ENCODE data around the gene SHROOM2. TPM values are rescaled to one million over a fixed set of nuclear protein-coding genes. Genes with fewer than 3 reads are reported as not detected.

Gene SHROOM2
- total and polyA plus RNA-seq, 2 of the 4 experiments (the other 2 are of a cell fraction) = 8.1 to 14.2 TPM

DNA sequence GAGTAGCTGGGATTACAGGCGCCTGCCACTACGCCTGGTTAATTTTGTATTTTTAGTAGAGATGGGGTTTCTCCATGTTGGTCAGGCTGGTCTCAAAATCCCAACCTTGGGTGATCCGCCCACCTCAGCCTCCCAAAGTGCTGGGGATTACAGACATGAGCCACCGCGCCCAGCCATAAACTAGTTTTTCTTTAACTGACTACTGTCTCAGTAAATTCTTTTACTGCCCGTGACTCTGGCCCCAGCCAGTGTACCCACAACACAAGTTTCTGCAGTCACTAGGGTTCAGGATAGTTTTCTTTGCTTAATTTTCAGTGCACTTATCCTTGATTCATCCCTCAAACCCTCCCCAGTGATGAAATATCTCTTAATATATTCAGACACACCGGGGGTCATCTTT lies 8.3 kb downstream of the SHROOM2 start:
- intact Hi-C loops (cut with micrococcal nuclease) (no loop called here), dilution Hi-C loops (cut with HindIII; ENCODE audit: low sequenced_read_pairs, unreplicated experiment) (no loop called here), in situ Hi-C loops (cut with MboI; ENCODE audit: low sequenced_read_pairs) (no loop called here)
- Histone ChIP-seq H3K4me1 (ENCODE audit: control insufficient read depth, insufficient read depth, low read length) (no peaks in the 10 kb centered on the region; the same call in 1 of the 2 replicates), H3K79me1 (ENCODE audit: low read depth in 1 of 2, low read length in 2 of 2) (no peaks in the 10 kb centered on the region), H2AK5ac (ENCODE audit: low read depth, low read length) (no peak overlapping the region), H3K4ac (ENCODE audit: low read depth, low read length) (no peak overlapping the region), H3K9me3 (ENCODE audit: control insufficient read depth, insufficient read depth, low read length) (peaks cover 4% of the 10 kb centered on the region), H2BK5ac (ENCODE audit: low read depth, low read length, poor library complexity, severe bottlenecking) (no peak overlapping the region), H3K9ac (ENCODE audit: low read depth, low read length) (no peak overlapping the region), H4K8ac (ENCODE audit: low read depth in 2 of 2, low read length in 2 of 2) (no peak overlapping the region), H3K4me2 (ENCODE audit: low read depth, low read length) (no peak overlapping the region), H3K4me3 (ENCODE audit: insufficient read depth, low read depth, low read length) (no peak overlapping the region), H2BK20ac (ENCODE audit: low read depth, low read length) (no peak overlapping the region), H2BK15ac (ENCODE audit: low read depth, low read length) (no peak overlapping the region), H4K20me1 (ENCODE audit: insufficient read depth, low read length) (no peaks in the 10 kb centered on the region), H2AK9ac (replicated peaks; ENCODE audit: low read depth, low read length, poor library complexity) (no peak overlapping the region), H4K91ac (ENCODE audit: insufficient read depth, low read depth, low read length) (no peak overlapping the region), H3K56ac (ENCODE audit: extremely low read depth, insufficient read depth, low read length) (no peak overlapping the region), H4K5ac (ENCODE audit: low read depth, low read length) (no peak overlapping the region), H3K27me3 (ENCODE audit: control insufficient read depth, insufficient read depth, low read length) (no peaks in the 10 kb centered on the region), H3K14ac (replicated peaks; ENCODE audit: low read depth, low read length) (no peak overlapping the region), H3K9me1 (ENCODE audit: insufficient read depth, low read length) (no peaks in the 10 kb centered on the region), H3K36me3 (ENCODE audit: control insufficient read depth, insufficient read depth, low read length) (no peaks in the 10 kb centered on the region), H2AFZ (replicated peaks; ENCODE audit: low read length, poor library complexity) (no peak overlapping the region), H3K23ac (ENCODE audit: low read depth, low read length) (no peak overlapping the region), H3K18ac (ENCODE audit: low read depth, low read length) (no peak overlapping the region), H3K27ac (ENCODE audit: insufficient read depth, low read length) (no peak overlapping the region), H2BK120ac (ENCODE audit: low read depth, low read length) (no peak overlapping the region)
- ChIA-PET CTCF (interaction anchor here (0.6 kb wide), 1 partner anchor 10 kb away, joined by 3 read pairs; no protein-coding TSS in a partner anchor), POLR2A (ENCODE audit: unreplicated experiment) (no interaction called here)
- TF ChIP-seq BHLHE40 (IDR thresholded peaks at IDR 0.05; ENCODE audit: low read depth, low read length) (no peak), RAD21 (IDR thresholded peaks at IDR 0.05; ENCODE audit: low read length) (no peak), POLR2A (IDR thresholded peaks at IDR 0.05; ENCODE audit: low read depth, low read length) (no peak), MAZ (IDR thresholded peaks at IDR 0.05; ENCODE audit: borderline replicate concordance, low read depth, low read length) (no peak), NFE2L2 (IDR thresholded peaks at IDR 0.05; ENCODE audit: low read depth, low read length) (no peak), MAFK (IDR thresholded peaks at IDR 0.05; ENCODE audit: low read depth, low read length) (no peak), FOS (IDR thresholded peaks at IDR 0.05; ENCODE audit: low read depth, low read length) (no peak), RCOR1 (IDR thresholded peaks at IDR 0.05; ENCODE audit: insufficient replicate concordance, low read length) (no peak), CHD1 (IDR thresholded peaks at IDR 0.05; ENCODE audit: low read depth, low read length) (no peak), MXI1 (IDR thresholded peaks at IDR 0.05; ENCODE audit: borderline replicate concordance, low read depth, low read length) (no peak), CEBPB (IDR thresholded peaks at IDR 0.05; ENCODE audit: low read depth, low read length) (no peak), SMC3 (IDR thresholded peaks at IDR 0.05; ENCODE audit: low read depth, low read length) (no peak), RFX5 (IDR thresholded peaks at IDR 0.05; ENCODE audit: low read depth, low read length) (no peak)
- TF ChIP-seq, protein P1, sequence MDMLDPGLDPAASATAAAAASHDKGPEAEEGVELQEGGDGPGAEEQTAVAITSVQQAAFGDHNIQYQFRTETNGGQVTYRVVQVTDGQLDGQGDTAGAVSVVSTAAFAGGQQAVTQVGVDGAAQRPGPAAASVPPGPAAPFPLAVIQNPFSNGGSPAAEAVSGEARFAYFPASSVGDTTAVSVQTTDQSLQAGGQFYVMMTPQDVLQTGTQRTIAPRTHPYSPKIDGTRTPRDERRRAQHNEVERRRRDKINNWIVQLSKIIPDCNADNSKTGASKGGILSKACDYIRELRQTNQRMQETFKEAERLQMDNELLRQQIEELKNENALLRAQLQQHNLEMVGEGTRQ (IDR thresholded peaks at IDR 0.05; ENCODE audit: low read depth, low read length) = no peak
- TF ChIP-seq, protein P2, sequence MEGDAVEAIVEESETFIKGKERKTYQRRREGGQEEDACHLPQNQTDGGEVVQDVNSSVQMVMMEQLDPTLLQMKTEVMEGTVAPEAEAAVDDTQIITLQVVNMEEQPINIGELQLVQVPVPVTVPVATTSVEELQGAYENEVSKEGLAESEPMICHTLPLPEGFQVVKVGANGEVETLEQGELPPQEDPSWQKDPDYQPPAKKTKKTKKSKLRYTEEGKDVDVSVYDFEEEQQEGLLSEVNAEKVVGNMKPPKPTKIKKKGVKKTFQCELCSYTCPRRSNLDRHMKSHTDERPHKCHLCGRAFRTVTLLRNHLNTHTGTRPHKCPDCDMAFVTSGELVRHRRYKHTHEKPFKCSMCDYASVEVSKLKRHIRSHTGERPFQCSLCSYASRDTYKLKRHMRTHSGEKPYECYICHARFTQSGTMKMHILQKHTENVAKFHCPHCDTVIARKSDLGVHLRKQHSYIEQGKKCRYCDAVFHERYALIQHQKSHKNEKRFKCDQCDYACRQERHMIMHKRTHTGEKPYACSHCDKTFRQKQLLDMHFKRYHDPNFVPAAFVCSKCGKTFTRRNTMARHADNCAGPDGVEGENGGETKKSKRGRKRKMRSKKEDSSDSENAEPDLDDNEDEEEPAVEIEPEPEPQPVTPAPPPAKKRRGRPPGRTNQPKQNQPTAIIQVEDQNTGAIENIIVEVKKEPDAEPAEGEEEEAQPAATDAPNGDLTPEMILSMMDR (conservative IDR thresholded peaks at IDR 0.05; ENCODE audit: low read depth, low read length) = no peak
- TF ChIP-seq, protein P3, sequence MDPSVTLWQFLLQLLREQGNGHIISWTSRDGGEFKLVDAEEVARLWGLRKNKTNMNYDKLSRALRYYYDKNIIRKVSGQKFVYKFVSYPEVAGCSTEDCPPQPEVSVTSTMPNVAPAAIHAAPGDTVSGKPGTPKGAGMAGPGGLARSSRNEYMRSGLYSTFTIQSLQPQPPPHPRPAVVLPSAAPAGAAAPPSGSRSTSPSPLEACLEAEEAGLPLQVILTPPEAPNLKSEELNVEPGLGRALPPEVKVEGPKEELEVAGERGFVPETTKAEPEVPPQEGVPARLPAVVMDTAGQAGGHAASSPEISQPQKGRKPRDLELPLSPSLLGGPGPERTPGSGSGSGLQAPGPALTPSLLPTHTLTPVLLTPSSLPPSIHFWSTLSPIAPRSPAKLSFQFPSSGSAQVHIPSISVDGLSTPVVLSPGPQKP (IDR thresholded peaks at IDR 0.05; ENCODE audit: borderline replicate concordance, low read depth, low read length) = no peak
- ATAC-seq (ENCODE audit: low read depth) (no peak), DNase-seq (no peak)
- no TSS peak for BruUV-seq (replicated peaks)
- WGBS, 2 experiments (ENCODE audit: extremely low coverage in 2 of 2, insufficient read length in 1 of 2) = no CpG with 5 or more reads among the region's 7 CpGs
